Glomerular visceral epithelial cell (primary cell): ENCODE data around the gene KDM5C.

ENCODE experiments used
- DNase-seq: peaks from one replicate; pipeline ENCODE4 v3.0.0-alpha.2; 2016; ENCODE audit errors: extremely low spot score

The KDM5C gene

DNA sequence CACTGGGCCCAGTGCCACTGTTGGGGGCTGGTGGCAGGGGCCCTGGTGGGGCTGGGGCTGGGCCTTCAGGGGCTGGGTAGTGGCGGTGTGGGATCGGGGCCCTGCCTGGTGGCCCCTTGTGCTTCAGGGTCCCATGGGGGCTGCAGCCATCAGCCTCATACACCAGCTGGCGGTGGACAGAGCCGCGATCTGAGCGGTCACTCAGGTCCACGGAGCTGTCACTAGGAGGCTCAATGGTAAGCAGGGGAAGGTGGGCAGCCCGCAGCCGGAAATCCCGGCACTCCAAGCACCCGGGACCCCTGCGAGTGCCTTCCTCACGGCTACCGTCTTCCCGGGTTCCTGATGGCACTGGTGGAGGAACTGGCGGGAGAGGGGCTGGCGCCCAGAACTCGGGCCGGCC is 25.5 kb upstream of the KDM5C start:
- no peak for DNase-seq

DNA sequence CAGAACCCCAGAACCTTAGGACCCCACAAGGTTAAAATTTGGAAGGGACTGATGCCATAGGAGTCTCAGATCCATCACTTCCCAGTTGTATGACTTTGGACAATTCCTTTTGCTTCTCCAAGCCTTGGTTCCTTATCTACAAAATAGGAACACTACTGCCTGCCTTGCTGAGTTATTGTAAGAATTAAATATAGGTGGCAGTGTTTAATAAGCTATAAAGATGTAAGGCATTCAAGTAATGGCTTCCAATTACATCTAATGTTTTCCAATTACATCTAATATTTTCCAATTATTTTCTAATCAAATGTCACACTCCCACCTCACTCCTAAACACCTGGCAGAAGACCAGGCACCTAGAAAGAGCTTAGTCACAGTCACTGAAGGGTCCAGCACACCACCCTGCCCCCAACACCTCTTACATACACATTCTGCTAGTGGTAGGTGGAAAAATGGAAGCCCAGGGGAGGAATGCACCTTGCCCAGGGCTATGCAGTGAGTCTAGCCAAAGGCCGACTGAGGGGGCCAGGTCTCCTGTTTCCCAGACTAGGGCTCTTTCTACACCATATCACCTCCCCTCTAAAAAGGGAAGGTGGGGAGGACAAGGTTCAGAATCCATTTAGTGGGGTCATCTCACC is 24.5 kb upstream of the KDM5C start:
- DNase-seq, result no peak

DNA sequence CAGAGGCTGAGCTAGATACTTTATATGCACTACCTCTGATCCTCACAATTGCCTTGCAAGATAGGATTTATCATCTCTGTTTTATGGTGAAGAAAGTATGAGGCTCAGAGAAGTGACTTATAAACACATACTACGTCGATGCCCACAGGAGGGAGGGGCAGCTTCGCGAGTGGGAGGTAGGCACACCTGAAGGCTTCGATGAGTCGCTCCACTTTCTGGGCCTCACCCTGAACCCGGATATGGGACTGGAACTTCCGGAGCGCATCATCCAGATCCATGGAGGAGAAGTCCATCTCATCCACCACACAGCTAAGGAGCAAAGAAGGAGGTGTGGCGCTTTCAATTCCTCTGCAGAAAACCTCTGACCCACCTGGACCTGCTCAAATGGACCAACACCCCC is 22.9 kb upstream of the KDM5C start:
- no peak for DNase-seq

DNA sequence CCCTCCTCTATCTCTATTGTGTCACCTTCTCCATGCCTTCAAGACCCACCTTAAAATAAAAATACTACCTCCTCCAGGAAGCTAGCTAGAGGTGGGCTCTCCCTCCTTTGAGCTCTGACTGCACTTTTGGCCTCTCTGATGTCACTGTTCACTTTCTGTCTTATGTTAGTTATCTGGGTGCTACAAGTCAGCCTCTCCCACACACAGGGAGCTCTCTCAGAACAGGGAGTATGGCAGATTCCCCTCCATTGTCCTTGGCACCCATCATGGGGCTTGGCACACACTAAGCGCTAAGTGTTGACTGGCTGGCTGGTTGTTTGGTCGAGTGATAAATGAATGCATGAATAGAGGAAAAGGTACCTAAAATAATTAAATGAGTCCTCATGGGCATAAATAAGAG is 21.2 kb upstream of the KDM5C start:
- DNase-seq, result no peak

DNA sequence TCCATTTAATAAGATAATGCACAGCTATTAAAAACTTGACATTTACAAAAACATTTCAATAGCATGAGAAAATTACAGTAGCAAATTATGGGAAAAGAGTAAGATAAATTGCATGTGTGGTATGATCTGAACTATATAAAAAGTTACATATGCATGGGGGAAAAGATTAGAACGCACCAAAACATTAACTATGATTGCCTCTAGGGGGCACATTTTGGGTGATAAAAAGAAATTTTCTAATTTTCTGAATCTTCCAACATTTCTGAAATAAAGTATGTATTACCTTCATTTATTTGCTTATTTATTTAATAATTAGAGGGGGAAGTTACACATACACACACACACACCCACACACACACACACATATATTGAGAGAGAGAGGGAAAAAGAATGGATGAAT is 19.6 kb upstream of the KDM5C start:
- DNase-seq, result no peak

DNA sequence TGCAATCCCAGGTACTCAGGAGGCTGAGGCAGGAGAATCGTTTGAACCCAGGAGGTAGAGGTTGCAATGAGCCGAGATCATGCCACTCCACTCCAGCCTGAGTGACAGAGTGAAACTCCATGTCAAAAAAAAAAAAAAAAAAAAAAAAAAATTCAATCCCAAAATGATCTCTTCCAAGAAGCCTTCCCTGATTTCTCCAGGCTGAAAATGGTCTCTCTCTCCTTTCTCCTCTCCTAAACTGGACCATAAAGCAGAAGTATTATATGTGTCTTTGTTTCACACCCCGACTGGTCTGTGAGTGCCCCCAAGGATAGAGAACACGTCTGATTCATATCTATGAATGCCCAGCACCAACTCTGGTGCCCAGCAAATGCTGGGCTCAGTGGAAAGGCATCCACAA is 17.3 kb upstream of the KDM5C start:
- no peak for DNase-seq

DNA sequence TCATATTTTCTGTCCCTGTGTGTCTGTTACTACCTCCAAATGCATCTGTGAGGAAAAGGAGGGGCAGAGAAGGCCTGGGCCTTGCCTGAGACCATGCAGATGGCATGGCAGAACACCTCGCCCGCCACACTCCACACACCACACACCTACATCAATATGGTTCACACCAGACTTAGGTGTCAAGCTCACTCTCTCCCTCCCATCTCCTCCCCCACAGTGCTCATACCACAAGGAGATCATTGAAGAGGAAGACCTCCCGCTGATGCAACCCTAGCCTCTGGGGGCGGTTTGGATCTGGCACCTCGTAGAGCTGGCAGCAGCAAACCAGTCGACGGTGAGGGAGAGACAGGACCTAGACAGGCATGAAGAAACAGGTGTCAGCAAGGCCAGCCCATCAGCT is 16.6 kb upstream of the KDM5C start:
- DNase-seq, result no peak

DNA sequence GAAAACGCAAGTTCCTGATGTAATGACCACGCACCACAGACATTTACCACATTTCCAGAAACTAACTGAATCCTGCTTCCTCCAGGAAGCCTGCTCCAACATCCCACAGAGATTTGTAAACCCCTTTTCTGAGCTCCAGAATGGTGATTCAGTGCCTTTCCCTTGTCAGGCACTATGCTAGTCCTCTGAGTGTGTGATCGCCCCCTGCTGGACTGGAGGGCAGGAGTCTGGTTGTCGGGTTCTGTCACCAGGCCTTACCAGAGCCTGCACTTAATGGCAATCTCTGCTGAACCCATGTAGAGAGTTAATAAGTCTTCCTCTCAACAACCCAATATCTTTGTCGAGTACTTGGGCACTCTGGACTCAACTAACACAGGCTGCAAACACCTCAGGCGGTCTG is 14.5 kb upstream of the KDM5C start:
- DNase-seq, result no peak

DNA sequence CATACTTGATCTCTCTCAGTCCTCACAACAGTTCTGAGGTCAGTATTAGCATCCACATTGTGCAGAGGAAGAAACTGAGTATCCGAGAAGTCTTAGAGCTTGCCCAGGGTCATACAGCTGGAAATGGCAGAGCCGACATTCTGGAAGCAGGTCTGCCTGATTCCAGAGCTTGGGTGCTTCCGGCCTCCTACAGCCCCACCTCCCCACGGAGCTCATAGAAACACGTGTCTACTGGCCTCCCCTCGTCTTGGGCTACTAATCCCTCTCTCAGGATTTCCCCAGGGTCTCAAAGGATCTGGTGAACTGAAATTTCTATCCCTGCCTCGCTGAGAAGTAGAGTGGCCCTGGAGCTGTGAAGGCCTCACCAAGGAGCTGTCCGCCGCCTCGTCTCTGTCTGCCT is 12.0 kb upstream of the KDM5C start:
- no peak for DNase-seq

DNA sequence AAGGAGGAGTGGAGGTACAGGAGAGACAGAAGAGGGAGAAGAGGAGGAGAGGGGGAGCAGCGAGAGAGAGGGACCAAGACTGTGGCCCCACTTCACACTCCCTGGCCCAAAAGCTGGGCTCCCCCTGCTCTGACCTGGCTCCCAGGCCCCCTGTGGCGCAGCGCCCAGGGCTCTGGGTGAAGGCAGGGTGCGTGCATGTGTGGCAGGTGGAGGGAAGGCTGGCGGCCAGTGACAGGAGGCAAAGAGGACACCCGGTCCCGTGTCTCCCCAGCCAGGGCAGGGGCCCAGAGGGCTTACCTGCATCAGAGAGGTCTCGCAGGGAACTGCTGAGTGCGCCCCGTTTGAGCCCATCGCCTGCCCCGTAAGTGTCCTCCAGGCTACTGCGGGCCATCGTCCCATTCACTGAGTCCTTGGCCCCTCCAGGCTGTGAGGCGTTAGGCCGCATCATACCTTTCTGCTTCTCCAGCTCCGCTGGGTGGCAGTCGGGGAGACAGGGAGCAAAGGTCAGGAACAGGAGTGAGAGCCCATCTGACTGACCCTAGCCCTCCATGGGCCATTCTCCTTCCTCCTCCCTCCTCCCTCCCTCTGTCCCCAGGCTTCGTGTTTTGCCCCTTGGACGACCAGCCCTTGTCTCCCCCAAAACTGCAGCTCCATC is 11.1 kb upstream of the KDM5C start:
- DNase-seq, result no peak

DNA sequence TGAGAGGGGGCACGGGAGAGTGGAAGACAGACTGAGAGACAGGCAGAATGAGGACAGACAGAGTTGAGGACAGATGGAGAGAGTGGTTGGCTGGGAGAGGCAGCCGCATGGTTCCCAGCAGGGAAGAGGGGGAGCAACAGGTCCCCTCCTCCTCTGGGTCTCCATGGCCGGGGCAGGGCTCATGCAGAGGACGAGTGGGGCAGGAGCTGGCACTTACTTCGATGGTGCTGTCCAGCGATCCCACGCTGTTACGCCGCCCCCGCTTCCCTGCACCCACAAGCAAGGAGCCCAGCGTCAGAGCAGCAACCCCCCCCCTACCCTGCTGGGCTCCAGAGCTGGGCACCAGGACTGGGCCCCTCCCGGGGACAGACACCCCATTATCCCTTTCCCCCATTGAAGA is 10.6 kb upstream of the KDM5C start:
- no peak for DNase-seq

DNA sequence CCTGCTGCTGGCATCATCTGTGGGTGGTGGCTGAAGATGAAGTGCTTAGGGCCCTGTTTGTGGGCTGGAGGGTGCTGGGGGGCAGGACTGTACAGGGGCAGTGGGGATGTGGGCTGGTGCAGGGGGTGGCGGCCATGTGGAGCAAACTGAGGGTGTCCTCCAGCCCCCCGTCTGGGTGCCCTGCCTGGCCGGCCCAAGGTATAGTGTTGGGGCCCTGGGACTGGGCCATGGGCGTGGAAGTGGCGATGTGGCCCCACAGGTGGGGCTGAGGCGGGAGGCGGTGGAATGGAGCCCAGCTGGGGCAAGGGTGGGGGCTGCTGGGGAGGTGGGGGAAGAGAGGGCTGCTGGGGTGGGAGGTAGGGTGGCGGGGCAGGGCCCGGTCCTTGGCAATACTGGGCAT is 9.5 kb upstream of the KDM5C start:
- no peak for DNase-seq

DNA sequence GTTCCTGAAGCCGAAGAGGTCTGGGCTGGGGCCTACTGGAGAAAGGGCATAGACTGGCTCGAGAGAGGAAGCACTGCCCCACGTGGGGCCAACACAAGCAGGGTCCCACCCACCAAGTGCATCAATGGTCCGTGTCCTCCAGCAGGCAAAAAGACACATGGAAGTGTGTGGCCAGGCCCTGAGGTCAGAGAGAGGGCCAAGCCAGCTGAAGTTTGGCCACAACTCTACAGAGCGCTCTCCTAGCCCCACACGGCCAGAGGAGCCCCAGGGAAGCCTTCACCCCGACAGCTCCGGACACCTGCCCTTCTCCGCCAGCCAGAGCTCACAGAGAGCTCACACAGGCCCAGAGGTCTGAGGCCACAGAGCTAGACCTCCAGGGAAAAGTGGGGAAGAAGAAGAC is 8.5 kb upstream of the KDM5C start:
- no peak for DNase-seq

DNA sequence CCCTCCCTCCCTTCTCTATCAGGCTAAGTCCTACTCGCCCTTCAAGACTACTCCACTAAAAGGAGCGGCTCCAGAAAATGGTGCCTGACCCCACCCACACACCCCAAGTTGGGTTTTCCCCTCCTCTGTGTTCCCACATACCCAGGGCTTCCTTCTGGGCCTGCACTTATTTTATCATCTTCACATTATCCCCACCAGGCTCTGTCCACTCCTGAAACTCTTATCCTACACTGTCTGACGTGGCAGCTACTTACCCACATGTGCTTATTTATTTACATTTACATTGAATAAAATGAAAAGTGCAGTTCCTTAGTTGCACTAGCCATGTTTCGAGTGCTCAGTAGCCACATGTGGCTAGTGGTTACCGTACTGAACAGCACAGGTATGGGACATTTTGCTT is 5.1 kb upstream of the KDM5C start:
- DNase-seq, result no peak

DNA sequence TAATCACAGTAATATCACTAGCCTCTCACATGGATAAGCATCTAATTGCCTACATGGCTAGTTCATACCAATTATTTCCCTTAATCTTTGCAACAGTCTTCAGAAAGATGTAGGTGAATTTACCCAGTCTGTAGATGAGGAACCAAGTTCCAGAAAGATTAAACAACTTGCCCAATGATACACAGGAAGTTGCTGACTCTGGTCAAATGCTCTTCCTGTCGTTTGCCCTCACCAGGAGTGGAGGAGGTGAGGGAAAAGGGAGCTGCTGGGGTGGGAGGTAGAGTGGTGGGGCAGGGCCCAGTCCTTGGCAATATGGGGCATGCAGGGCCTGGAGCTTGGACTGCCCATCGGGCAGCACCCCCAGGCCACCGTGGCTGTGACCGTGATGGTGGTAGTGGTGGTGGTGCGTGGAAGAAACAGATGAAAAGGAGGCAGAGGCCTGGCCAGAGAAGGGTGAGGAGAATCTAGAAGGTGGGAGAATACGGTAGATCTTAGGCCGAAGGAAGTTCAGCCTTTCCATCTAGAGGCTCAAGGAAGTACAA is 2.3 kb upstream of the KDM5C start:
- no peak for DNase-seq

DNA sequence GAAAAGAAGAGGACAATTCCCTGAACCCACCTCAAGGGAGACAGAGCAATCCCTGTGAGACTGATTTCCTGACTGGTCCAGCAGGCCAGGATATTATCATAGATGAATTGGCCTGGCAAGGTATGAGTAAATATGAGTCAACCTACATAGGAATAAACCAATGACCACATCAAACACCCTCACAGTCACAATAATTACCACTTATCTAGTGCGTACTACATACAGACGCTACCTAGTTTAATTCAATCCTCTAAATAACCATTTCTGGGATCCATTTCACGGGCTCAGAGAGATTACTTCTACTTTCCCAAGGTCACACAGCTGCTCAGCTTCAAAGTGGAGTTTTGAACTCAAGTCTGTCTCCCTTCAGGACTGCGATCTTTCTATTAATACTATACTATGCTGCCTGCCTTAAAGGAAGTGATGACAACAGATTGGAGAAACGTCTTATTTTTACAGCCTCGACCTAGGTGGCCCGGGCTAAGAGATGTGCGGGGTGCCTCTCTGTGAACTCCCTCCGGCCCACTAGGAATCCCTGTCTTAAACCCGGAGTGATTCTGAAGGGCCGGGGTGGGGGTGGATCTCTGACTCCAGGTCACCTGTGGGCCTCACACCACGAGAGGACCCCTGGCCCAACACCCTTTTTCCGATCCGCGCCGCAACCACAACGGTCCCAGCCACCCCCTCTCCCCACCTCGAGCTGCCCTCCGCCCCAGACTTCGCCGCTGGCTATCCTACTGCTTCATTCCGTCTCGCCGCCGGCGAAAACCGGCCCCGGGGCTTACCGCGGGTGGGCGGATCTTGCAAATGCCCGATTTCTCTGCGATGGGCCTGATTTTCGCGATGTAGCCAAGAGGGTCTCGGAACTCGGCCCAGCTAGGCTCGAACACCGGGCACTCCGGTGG is 800 bp downstream of the KDM5C start:
- DNase-seq, result peak; percentile 47

DNA sequence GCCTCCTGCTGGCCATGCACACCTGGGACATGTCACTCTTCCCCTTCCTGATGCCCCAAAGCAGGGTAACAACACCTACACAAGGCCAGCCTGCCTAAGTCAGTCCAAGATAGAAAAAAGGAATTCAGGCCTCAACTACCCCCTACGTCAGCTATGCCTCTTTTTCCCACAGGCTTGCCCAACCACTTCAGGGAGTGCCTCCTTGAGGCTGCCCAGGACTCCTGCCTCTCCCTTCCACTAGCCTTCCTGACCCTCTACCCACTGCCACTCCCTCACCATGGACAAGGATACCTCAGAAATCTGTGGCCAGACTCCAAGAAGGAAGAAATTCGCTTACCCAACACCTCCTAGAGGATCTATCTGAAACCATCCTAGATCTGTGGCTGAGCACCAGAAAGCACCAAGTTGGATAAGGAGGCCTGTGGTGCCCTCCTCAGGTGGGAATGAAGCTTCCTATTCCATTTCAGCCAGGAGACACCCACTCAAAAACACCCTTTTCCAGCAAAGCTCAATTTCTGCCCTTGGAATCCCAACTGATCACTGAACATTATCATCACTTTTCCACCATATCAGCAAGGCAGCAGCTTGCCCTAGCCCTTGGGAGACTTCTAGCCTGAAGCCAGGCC is 1.8 kb downstream of the KDM5C start:
- no peak for DNase-seq

DNA sequence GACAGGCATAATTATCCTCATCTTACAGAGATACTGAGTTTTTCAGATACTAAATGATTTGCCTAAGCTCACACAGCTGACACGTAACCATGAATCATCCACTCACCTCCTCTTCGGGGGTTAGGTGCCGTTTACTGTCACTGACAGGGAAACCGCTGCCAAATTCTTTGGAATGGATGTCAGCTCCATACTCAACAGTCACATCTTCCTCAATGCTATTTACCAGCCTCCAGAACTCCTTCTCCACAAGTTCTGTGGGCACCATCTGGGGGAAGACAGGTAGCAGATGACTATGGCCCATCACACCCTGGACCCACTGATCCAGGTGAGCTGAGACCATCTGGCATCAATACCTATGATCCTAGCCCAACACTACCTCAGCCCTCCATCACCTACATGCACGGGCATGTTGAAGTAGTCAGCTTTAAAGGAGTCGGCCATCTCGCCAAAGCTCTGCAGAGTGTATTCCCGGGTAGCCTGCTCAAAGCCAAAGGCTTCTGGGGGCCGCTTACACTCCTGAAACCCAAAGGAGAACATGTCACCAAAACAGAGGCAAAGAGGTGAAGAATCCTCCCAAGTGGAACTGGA is 13.5 kb downstream of the KDM5C start:
- DNase-seq, result peak; percentile 7

DNA sequence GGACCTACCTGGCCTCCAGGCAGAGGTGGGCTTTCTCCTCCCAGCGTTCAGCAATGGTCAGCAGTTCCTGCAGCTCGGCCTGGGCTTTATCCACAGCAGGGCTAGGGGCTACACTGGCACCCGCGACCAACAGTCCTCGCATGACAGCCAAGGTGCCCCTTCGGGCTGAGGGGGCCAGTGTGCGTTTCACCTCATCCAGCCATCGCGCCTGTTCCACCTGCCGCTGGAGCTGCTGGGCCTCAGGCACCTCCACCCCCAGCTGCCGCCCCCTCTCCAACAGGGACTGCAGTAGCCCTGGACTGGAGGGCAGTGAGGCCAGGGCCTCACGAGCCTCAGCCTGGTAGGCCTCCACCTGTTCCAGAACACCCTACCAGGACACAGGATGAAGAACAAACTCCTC is 28.3 kb downstream of the KDM5C start:
- no peak for DNase-seq

DNA sequence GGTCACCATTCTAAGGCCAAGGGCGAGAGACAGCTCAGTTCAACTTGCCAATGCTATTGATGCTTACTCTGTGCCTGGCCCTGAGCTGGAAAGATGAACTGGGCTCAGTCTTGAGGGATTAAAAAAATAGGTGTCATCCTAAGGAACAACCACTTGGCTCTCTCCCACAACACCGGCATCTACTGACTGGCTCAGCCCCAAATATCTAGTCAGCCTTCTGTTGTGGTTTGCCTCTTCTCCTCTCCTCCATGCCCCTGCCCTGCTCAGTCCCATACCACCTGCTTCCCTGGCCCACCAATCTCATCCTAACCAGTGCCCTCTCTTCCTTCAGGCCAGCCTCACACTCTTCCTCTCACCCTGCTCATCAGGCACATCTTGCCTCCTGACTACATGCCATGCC is 29.6 kb downstream of the KDM5C start:
- no peak for DNase-seq

DNA sequence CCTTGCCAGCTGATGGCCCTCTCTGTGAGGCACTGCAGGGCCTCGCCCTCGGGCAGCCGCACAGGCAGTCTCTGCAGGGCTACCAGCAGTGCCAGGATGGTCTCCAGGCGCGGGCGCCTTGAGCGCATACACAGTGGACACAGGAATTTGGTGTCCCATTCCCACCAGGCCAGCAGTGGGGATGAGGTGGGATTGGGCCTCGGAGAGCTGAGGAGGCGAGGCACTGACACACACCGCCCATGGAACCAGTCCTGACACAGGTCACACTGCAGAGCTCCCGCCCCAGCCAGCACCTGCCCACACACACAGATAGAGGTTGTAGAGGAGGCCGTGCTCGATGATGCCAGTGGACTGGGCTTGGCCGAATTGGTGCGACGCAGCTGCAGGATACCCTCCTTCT is 30.7 kb downstream of the KDM5C start:
- no peak for DNase-seq

DNA sequence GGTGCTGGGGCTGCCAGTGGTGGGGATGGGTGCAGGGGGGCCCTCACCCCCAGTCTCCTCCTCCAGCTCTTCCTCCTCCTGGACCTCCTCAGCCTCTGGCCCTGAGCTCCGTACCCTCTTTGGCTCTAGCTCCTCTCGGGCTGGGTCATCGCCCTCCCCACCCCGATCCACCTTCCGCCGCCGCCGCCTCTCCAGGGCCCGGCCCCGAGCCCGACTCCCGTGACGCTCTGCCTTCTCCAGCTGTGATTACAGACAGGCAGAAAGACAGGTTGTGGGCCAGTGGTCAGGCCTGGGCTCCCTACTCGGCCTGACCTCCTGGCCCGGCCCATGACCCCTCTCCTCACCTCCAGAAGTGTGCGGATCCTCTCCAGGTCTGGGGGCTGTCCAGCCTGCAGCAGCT is 31.9 kb downstream of the KDM5C start:
- DNase-seq, result no peak
